Esophagus muscularis mucosa (tissue), 4 donors: ENCODE results near the gene PIP4K2A. TPM values are rescaled to one million over a fixed set of nuclear protein-coding genes. Genes with fewer than 3 reads are reported as not detected.
A peak's percentile ranks its signal among the peaks of the same experiment; 100 is the strongest.

Source experiments
- DNase-seq: peaks from one replicate; pipeline ENCODE4 v3.0.0-alpha.2; 2017; ENCODE audit errors: extremely low spot score
- H3K27ac ChIP-seq, 4 donors: fragments of 200-600 bp; sonication (generic); replicated peaks in 1 of 4; 1 replicate in 3 of 4; 2 replicates in 1 of 4; pipeline ENCODE4 v1.5.1; 2016 to 2019; ENCODE audit warnings: mild to moderate bottlenecking in 1 of 4
- H3K27me3 ChIP-seq, 4 donors: fragments of 200-600 bp; sonication (generic); one replicate each; pipeline versions ENCODE4 v1.5.1 to v1.6.0; 2016 to 2019
- H3K36me3 ChIP-seq, 4 donors: fragments of 200-600 bp; sonication (generic); one replicate each; pipeline ENCODE4 v1.5.1; 2016 to 2019
- H3K4me1 ChIP-seq, 4 donors: fragments of 200-600 bp; sonication (generic); one replicate each; pipeline ENCODE4 v1.5.1; 2016 to 2019
- H3K4me3 ChIP-seq, 4 donors: fragments of 200-600 bp; sonication (generic); 1 replicate in 2 of 4; 2 replicates in 2 of 4; pipeline ENCODE4 v1.5.1; 2016 to 2019; ENCODE audit warnings: mild to moderate bottlenecking in 4 of 4, moderate library complexity in 1 of 4
- H3K9me3 ChIP-seq, 4 donors: fragments of 200-600 bp; sonication (generic); 1 replicate in 3 of 4; 2 replicates in 1 of 4; pipeline ENCODE4 v1.5.1; 2016 to 2019
- CTCF ChIP-seq, 3 experiments: fragments of 200-600 bp in 2 of 3; fragments of 450-650 bp in 1 of 3; sonication (generic) in 2 of 3; IDR thresholded peaks; one replicate each; pipeline ENCODE4 v1.5.1; 2017 to 2019; ENCODE audit warnings: antibody characterized with exemption in 3 of 3, mild to moderate bottlenecking in 2 of 3, moderate library complexity in 1 of 3
- EP300 ChIP-seq: sonication (generic); formaldehyde crosslinking; IDR thresholded peaks from one replicate; pipeline ENCODE4 v1.6.1; 2017; ENCODE audit warnings: antibody characterized with exemption
- POLR2A ChIP-seq: fragments of 450-650 bp; IDR thresholded peaks from one replicate; pipeline ENCODE4 v1.6.1; 2017; ENCODE audit warnings: antibody characterized with exemption, moderate library complexity, mild to moderate bottlenecking, low read depth
- POLR2AphosphoS5 ChIP-seq, 2 donors: sonication (generic); formaldehyde crosslinking; IDR thresholded peaks; one replicate each; pipeline ENCODE4 v1.6.1; 2017; ENCODE audit warnings: antibody characterized with exemption in 2 of 2
- WGBS: methylation state at CpG from one replicate; pipeline ENCODE4 v1.1.5; 2018; 5-methylcytosine and 5-hydroxymethylcytosine counted together
- intact Hi-C: fragments of 100-400 bp; cut with DNase I; formaldehyde crosslinking; loops from one replicate; pipeline ENCODE4 v1.15.1; 2023
- total RNA-seq, 4 donors: library from RNA; depleted of rRNA; stranded (reverse); fragments of >200 nt; gene quantifications; one replicate each; pipeline versions ENCODE4 v1.1.0 to v1.2.1, GENCODE V29; 2016

Gene PIP4K2A
- total RNA-seq, 4 donors from 2014 or later, result 26.2 to 34.3 (median 32.5) TPM

- no peaks in the 10 kb centered on the region for H3K9me3 ChIP-seq
- intact Hi-C loops, result no loop called here
- peaks cover under 1 to 71% (median 61%) of the 10 kb centered on the region in 4 donors for H3K4me1 ChIP-seq
- no peak overlapping the region for H3K4me3 ChIP-seq
- DNase-seq, result no peak
- 80% methylated on average over 4 of the region's 4 CpGs for whole genome bisulfite sequencing
- TF ChIP-seq CTCF (IDR thresholded peaks at IDR 0.05) (no peak), EP300 (no peak), POLR2A (no peak), POLR2AphosphoS5 (IDR thresholded peaks at IDR 0.05) (no peak)
- no peak overlapping the region for H3K27ac ChIP-seq
- no peaks in the 10 kb centered on the region for H3K36me3 ChIP-seq
- H3K27me3 ChIP-seq, result no peaks in the 10 kb centered on the region
Observed at GRCh38 chr10:22704471-22704911, 9.9 kb downstream of the PIP4K2A start.

DNA sequence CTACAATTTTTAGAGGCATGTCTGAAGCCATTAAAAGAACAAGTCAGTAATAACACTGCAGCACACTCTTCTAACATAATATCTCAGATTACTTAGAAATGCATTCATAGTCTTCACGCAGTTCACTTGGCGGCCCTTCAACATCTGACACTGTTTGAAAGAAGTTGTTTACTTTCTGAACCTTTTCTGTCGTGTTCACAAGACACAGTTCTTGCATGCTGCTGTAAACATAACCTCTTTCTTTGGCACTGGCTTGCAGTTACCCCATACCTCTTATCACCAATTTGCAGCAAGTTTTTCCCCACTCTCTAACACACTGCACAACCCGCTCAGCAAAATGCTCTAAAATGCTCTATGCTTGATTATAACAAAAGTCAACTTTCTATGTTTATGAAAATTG is 12.0 kb downstream of the PIP4K2A start:
- Histone ChIP-seq H3K9me3 (no peaks in the 10 kb centered on the region), H3K4me3 (no peak overlapping the region), H3K27ac (peak overlapping the region in 2 of 4 donors; percentile 31 to 46), H3K27me3 (no peaks in the 10 kb centered on the region), H3K4me1 (peaks cover 9 to 92% (median 74%) of the 10 kb centered on the region in 4 donors), H3K36me3 (no peaks in the 10 kb centered on the region)
- intact Hi-C loops, result no loop called here
- DNase-seq, result no peak
- TF ChIP-seq POLR2A (no peak), POLR2AphosphoS5 (IDR thresholded peaks at IDR 0.05) (peak in 1 of 2 donors; percentile 22)
- 37% methylated on average over 4 of the region's 4 CpGs for WGBS

GRCh38 chr10:22701132-22701826 is 13.1 kb downstream of the PIP4K2A start:
- intact Hi-C loops, result no loop called here

DNA sequence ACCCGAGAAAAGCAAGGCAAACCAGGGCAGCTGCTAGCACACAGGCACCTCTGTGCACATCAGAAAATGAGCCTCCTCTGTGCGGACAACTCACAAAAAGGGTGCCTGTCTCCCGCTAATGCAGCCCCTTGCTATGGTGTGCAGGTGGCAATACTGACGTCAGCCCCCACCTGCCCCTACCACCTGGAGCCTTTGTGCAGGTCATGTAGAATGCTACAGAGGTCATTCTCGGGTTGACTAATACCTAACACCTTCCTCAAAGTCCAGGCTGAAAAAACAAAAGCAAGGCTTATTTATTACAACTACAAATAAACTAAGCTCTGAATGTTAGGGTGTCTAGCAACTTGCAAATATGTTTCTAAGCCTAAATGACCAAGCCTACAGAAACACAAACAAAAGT is 13.9 kb downstream of the PIP4K2A start:
- intact Hi-C loops, result no loop called here
- peaks cover 13 to 84% (median 79%) of the 10 kb centered on the region in 4 donors for H3K4me1 ChIP-seq
- H3K27ac ChIP-seq, result no peak overlapping the region
- H3K27me3 ChIP-seq, result no peaks in the 10 kb centered on the region
- DNase-seq, result no peak
- 89% methylated on average over 5 of the region's 5 CpGs for WGBS
- TF ChIP-seq EP300, result no peak
- no peak for TF ChIP-seq POLR2A
- no peak for TF ChIP-seq POLR2AphosphoS5 (IDR thresholded peaks at IDR 0.05)
- no peak for TF ChIP-seq CTCF (IDR thresholded peaks at IDR 0.05)
- H3K4me3 ChIP-seq, result no peak overlapping the region
- H3K36me3 ChIP-seq, result no peaks in the 10 kb centered on the region
- H3K9me3 ChIP-seq, result no peaks in the 10 kb centered on the region

More at GRCh38 chr10:22701132-22701826, 13.1 kb downstream of the PIP4K2A start:
- TF ChIP-seq POLR2AphosphoS5 (IDR thresholded peaks at IDR 0.05), result no peak
- no peak for TF ChIP-seq POLR2A
- no peak for TF ChIP-seq EP300
- TF ChIP-seq CTCF (IDR thresholded peaks at IDR 0.05), result no peak
- Histone ChIP-seq H3K36me3 (no peaks in the 10 kb centered on the region), H3K27me3 (no peaks in the 10 kb centered on the region), H3K4me1 (peaks cover 13 to 91% (median 79%) of the 10 kb centered on the region in 4 donors), H3K4me3 (no peak overlapping the region), H3K9me3 (no peaks in the 10 kb centered on the region), H3K27ac (peak overlapping the region in 2 of 4 donors; percentile 31 to 46)
- no peak for DNase-seq
- 94% methylated on average over 4 of the region's 4 CpGs for WGBS

DNA sequence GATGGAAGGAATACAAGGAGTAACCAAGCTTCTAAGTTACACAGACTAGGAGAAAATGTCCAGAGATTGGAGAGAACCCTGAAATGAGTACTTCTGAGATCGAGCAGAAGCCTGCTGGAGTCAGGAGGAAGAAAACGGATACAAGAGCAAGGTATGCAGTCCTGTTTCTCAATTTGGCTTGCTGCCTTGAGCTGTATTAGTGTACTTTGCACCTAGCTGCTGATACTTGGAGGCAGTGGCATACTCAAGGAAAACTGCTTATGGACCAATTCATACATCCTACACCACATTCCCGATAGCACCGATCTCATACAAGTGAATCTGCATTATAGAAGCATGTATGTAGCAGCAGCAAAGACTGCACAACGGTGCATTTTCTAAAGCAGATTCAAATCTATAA is 14.4 kb downstream of the PIP4K2A start:
- Histone ChIP-seq H3K4me3 (no peak overlapping the region), H3K9me3 (no peaks in the 10 kb centered on the region), H3K4me1 (peaks cover 13 to 82% (median 77%) of the 10 kb centered on the region in 4 donors), H3K27ac (no peak overlapping the region), H3K36me3 (no peaks in the 10 kb centered on the region), H3K27me3 (no peaks in the 10 kb centered on the region)
- WGBS, result 86% methylated on average over 5 of the region's 5 CpGs
- intact Hi-C loops, result no loop called here
- DNase-seq, result no peak
- TF ChIP-seq POLR2A (no peak), CTCF (IDR thresholded peaks at IDR 0.05) (no peak), POLR2AphosphoS5 (IDR thresholded peaks at IDR 0.05) (no peak), EP300 (no peak)
